GM18511 (cell line): Measurements from ENCODE around the gene CDHR1.
A peak's percentile ranks its signal among the peaks of the same experiment; 100 is the strongest.
"Not testable (repeated sequence)": the region's sequence is repeated elsewhere in the genome, so short reads cannot be mapped to it uniquely, and the experiment has no call there.

Experiments used
- ATAC-seq: cut with Tn5 transposase; IDR thresholded peaks from one replicate; pipeline ENCODE4 v1.9.1; 2021; ENCODE audit warnings: mild to moderate bottlenecking, moderate library complexity; ENCODE audit not compliant: unreplicated experiment

CDHR1 gene

DNA sequence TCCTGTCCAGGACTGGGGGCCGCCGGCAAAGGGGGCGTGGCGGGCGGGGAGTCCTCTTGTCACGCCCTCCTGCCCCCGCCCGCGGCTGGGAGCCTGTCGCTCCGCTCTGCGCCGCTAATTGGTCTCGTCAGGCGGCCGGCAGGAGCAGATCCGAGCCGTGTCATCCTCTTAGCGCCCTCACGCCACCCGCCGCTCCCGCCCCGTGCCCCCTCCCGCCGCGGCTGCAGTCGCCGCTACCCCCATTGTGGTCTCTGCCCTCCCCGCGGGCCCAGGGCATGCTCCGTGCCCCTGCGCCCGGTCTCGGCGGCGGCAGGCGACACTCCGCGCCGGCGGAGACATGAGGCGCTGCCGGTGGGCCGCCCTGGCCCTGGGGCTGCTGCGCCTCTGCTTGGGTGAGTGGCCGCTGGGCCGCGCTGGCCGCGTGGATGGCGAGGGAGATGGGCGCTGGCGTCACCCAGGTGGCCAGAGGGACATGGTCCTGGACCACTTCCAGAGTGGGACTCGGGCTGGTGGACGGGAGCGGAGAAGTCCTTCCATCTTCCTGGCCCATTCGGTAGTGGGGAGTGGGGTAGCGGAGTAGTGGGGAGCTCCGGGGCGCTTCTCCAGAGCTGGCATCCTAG is at the start of gene CDHR1:
TSS of gene CDHR1 (plus strand) at position 114 of the 620 bp plus-strand sequence. CDS start at position 338, 224 bp downstream.
- peak; percentile 62 for ATAC-seq

DNA sequence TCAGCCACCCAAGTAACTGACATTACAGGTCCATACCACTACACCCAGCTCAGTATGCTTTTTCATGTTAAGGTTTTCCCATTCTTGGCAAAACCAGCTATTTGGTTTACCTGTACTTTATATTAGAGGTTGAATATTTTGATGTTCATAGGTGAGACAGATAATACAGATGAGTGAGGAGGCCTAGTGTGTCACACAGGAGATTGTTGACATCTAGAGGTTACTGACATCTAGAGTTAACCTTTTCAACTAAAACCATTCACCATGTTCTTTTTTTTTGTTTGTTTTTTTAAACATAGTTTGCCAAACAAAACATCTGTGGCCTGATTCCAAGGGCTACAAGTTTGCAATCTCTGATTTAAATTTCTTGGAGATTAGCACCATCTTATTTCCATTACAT is 47.0 kb upstream of the CDHR1 start:
- no peak for ATAC-seq

DNA sequence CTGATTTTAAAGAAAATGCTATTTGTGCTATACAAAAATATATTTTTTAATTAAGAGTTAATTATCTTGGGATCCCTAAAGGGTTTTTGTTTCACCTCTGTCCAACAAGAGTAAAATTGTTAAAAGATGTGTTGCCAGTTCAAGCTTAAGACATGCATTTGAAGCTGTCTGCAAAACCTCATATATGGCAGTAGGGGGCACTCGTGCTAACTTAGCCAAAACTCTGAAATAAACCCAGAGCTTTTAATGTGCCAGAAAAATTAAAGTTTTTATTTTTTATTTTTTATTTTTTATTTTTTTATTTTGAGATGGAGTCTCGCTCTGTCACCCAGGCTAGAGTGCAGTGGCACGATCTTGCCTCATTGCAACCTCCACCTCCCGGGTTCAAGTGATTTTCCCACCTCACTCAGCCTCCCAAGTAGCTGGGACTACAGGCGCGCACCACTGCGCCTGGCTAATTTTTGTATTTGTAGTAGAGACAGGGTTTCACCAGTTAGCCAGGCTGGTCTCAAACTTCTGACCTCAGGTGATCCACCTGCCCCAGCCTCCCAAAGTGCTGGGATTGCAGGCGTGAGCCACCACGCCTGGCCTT is 46.2 kb upstream of the CDHR1 start:
- not testable (repeated sequence) for ATAC-seq

GRCh38 chr10:84149854-84150253 is 44.5 kb upstream of the CDHR1 start:
- ATAC-seq, result no peak

GRCh38 chr10:84152769-84153168 is 41.6 kb upstream of the CDHR1 start:
- no peak for ATAC-seq

GRCh38 chr10:84155521-84155920 is 38.8 kb upstream of the CDHR1 start:
- no peak for ATAC-seq

- no peak for ATAC-seq
Measured at GRCh38 chr10:84156009-84156408, 38.3 kb upstream of the CDHR1 start.

DNA sequence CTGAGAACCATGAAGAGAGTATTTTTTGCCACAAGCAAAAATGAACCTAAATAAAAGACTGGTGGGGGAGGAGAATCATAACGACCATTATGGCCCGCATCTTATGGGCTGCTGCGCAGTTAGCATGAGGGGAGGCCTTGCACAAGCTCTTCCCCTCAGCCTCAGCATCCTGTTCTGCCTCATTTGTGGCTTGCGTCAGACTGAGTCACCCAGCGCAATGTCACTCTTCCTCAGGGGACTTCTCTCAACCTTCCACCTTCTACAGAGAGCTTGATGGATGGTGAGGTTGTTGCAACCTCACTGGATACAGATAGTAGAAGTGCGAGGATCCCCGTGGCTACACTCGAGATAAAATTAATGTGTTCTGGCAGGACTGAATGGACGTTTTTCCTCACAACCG is 37.6 kb upstream of the CDHR1 start:
- ATAC-seq, result no peak

DNA sequence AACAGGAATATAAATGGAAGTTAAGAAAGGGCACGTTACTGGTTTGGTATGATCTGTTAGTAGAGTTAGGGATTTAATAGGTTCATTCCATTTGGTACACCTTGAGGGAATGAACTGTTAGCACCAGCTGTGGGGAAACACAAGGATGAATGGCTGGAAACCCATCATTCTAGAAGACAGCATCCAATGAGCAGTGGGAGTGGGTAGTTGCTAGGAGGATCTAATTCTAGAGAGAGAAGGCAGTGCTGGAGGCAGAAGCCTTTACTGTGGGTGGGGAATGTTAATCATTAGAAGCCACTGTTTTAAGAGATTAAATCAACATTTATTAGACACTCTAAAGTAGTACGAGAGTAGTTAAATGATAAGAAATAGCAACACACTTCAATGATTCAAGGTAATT is 36.3 kb upstream of the CDHR1 start:
- ATAC-seq, result no peak

GRCh38 chr10:84158550-84158949 is 35.8 kb upstream of the CDHR1 start:
- ATAC-seq, result no peak

DNA sequence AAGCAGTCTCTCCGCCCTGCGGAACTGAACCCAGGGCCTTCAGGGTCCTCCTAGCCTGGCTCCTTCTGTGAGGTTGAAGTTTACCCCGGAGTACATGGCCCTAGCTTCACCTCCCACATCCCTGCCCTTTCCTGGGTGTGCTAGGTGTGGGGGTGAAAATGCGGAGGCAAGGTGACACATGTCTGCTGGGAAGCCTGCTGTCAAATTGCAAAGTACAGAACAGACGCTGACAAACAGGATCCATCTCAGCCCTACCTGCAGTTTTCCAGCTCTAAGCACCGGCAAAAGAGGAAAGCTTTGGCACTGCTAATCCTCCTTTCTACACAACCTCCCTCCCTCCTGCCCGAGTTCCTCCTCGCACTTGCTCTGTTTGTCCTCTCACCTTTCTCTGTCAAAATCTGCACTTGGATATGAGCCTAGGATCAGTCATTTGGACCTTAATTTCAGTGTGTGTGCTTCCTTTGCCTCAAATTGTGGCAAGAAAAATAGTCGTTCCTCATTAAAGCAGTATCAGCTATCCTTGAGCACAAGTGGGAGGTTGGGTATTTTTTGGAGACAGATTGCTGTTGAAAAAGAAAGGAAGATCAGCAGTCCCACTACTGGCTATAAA is 35.2 kb upstream of the CDHR1 start:
- no peak for ATAC-seq

DNA sequence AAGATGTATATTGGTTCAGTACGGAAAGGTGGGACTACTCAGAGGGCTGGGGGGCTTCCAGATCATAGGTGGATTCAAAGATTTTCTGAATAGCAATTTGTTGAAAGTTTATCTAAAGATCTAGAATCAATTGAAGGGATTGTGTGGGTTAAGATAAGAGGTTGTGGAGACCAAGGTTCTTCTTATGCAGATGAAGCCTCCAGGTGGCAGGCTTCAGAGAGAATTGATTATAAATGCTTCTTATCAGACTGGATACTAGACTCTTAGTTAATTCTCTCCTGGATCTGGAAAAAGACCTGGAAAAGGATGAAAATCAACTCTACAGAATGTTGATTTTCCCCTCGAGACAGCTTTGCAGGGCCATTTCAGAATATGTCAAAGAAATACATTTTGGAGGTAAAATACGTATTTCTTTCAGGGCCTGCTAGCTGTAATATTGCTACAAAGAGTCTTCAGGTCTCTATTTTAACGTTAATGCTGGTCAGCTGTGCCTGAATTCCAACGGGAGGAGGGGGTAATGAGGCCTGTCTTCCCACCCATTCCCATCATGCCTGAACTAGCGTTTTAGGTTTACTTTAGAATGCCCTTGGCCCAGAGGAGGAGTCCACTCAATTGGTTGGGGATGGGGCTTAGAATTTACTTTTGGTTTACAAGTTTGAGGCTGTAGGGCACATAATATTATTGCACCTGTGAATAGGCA is 33.5 kb upstream of the CDHR1 start:
- ATAC-seq, result no peak

DNA sequence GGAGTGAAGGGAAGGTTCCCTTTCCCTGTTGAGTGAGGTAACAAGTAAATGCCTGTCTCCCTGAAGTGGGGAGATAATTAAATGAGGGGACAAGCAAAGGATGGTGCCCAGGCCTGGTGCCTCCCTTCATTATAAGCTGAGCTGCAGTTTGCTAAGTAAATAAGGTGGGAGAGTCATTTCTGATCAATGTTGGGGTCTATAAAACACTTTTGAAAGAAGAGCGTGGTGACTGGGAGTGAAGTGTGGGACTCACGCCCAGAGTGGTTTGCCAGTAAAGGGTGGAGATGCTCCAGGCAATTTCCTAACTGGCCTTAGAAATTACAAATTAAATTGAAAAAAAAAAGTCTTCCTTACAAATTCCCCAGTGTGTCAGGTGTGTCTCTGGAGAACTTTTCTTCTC is 30.3 kb upstream of the CDHR1 start:
- ATAC-seq, result no peak

- no peak for ATAC-seq
Measured at GRCh38 chr10:84164442-84164841, 29.9 kb upstream of the CDHR1 start.

GRCh38 chr10:84166620-84167288 is 27.6 kb upstream of the CDHR1 start:
- ATAC-seq, result peak; percentile 52

DNA sequence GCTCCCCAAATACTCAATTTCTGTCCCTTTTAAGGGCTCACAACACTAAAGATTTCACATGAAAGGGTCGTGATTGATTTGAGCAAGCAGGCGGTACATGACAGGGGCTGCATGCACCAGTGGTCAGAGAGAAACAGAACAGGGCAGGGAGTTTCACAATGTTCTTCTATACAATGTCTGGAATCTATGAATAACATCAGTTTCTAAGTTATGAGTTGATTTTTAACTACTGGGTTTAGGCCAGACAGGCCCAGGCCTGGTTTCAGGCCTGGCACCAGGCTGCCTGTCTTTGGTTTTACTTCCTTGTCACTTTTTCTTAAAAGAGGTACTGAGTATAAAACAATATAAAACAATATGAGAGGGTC is 27.1 kb upstream of the CDHR1 start:
- peak; percentile 39 for ATAC-seq

DNA sequence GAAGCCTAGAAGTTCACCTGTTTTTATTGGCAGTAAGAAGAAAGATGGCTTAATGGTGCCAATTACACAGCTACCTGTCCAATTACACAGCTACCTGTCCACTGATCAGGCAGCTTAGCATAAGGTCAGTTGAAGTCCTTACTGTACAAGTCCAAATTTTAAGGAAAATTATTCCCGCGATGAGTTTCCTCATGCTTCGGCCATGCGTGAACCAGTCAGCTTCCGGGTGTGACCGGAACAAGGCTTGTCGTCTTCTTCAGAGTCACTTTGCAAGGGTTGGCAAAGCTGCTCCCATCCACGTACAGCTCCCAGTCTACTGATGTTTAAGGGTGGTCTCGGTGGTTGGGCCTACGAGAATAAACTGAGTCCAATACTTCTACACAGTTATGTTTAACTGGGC is 26.0 kb upstream of the CDHR1 start:
- not testable (repeated sequence) for ATAC-seq

GRCh38 chr10:84171237-84171636 is 23.1 kb upstream of the CDHR1 start:
- not testable (repeated sequence) for ATAC-seq

- ATAC-seq, result peak; percentile 32
Measured at GRCh38 chr10:84171700-84172466, 22.5 kb upstream of the CDHR1 start.

GRCh38 chr10:84172467-84173356 is 21.6 kb upstream of the CDHR1 start:
- ATAC-seq, result peak; percentile 64
